Uterus (tissue), 2 donors: Measurements from ENCODE around the gene ARMH1.
A peak's percentile ranks its signal among the peaks of the same experiment; 100 is the strongest.

Source experiments
- CTCF ChIP-seq, 4 experiments: fragments of 200-600 bp in 2 of 4; fragments of 450-650 bp in 2 of 4; sonication (generic) in 2 of 4; IDR thresholded peaks; one replicate each; pipeline ENCODE4 v1.5.1; 2016 to 2019; ENCODE audit warnings: antibody characterized with exemption in 4 of 4, mild to moderate bottlenecking in 2 of 4, moderate library complexity in 1 of 4
- POLR2A ChIP-seq, 2 donors: fragments of 450-650 bp; IDR thresholded peaks; one replicate each; pipeline ENCODE4 v1.6.1; 2016; ENCODE audit warnings: antibody characterized with exemption in 2 of 2, mild to moderate bottlenecking in 1 of 2, moderate library complexity in 1 of 2

- TF ChIP-seq CTCF (IDR thresholded peaks at IDR 0.05) (peak in 1 of 4 experiments; percentile 18), POLR2A (IDR thresholded peaks at IDR 0.05) (peak; percentile 54 to 90)
These were observed 42.6 kb upstream of the ARMH1 start for GRCh38 chr1:44631647-44632539.
